ENCODE results near the gene SLFN11.

DNA sequence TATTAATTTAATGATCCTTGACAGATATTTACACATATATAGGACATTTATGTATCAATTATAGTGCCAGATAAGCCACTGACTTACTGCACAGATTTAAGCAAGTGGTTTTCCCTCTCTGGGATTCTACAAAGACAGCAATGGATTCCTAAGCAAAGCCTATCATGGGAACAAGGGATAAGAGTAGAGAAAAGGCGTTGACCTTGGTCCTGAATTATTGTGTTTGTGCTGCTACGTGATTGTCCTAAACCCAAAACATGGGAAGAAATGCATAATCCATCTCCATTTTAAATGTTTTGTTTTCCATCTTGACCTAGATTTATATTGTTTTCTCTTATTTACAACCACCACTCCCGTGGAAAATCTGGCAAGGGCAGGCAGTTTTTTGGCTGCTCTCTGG, 14.0 kb downstream of the SLFN11 start:
- TF ChIP-seq, protein P1, sequence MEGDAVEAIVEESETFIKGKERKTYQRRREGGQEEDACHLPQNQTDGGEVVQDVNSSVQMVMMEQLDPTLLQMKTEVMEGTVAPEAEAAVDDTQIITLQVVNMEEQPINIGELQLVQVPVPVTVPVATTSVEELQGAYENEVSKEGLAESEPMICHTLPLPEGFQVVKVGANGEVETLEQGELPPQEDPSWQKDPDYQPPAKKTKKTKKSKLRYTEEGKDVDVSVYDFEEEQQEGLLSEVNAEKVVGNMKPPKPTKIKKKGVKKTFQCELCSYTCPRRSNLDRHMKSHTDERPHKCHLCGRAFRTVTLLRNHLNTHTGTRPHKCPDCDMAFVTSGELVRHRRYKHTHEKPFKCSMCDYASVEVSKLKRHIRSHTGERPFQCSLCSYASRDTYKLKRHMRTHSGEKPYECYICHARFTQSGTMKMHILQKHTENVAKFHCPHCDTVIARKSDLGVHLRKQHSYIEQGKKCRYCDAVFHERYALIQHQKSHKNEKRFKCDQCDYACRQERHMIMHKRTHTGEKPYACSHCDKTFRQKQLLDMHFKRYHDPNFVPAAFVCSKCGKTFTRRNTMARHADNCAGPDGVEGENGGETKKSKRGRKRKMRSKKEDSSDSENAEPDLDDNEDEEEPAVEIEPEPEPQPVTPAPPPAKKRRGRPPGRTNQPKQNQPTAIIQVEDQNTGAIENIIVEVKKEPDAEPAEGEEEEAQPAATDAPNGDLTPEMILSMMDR (IDR thresholded peaks at IDR 0.05) = no peak
- TF ChIP-seq POLR2A (IDR thresholded peaks at IDR 0.05) = no peak

Data from Peyer's patch (tissue), 4 donors.